Neural cell (in vitro differentiated cells): Measurements from ENCODE around the gene MARK3. TPM values are rescaled to one million over a fixed set of nuclear protein-coding genes. Genes with fewer than 3 reads are reported as not detected.

Experiments used
- H2AFZ ChIP-seq: fragments of 200-600, 300-800 bp; sonication (generic), shearing (Covaris generic); 2 replicates; pipeline ENCODE4 v1.6.0; 2014; ENCODE audit warnings: low read depth, mild to moderate bottlenecking, antibody characterized with exemption, low read length, moderate library complexity
- H3F3A ChIP-seq: fragments of 200-600 bp; shearing (Covaris generic); 2 replicates; pipeline ENCODE4 v1.6.1; 2016; ENCODE audit warnings: mild to moderate bottlenecking, moderate library complexity, mixed read lengths, antibody characterized with exemption, low read length; ENCODE audit not compliant: insufficient read depth, poor library complexity, severe bottlenecking
- H3K27ac ChIP-seq: fragments of 200-600, 300-800 bp; sonication (generic), shearing (Covaris generic); 2 replicates; pipeline ENCODE4 v1.5.1; 2014; ENCODE audit warnings: mild to moderate bottlenecking, low read length, moderate library complexity
- H3K27me3 ChIP-seq: fragments of 300-800, 200-600 bp; sonication (generic), shearing (Covaris generic); 2 replicates; pipeline ENCODE4 v1.6.0; 2014; ENCODE audit warnings: mild to moderate bottlenecking, low read depth, low read length, moderate library complexity; ENCODE audit not compliant: insufficient read depth
- H3K36me3 ChIP-seq: fragments of 300-800, 200-600 bp; sonication (generic), shearing (Covaris generic); 2 replicates; pipeline ENCODE4 v1.5.1; 2014; ENCODE audit warnings: mild to moderate bottlenecking, antibody characterized with exemption, low read length, moderate library complexity; ENCODE audit not compliant: insufficient read depth
- H3K4me2 ChIP-seq: fragments of 300-800, 200-600 bp; sonication (generic), shearing (Covaris generic); 2 replicates; pipeline ENCODE4 v1.6.0; 2014; ENCODE audit warnings: mild to moderate bottlenecking, low read length
- H3K4me3 ChIP-seq: fragments of 300-800, 200-600 bp; sonication (generic), shearing (Covaris generic); 2 replicates; pipeline ENCODE4 v1.5.1; 2014; ENCODE audit warnings: mild to moderate bottlenecking, low read length, moderate library complexity
- H3K79me2 ChIP-seq: fragments of 200-600 bp; shearing (Covaris generic); replicated peaks from 2 replicates; pipeline ENCODE4 v1.6.0; 2014; ENCODE audit warnings: mild to moderate bottlenecking, low read length, moderate library complexity; ENCODE audit not compliant: insufficient read depth
- H3K9ac ChIP-seq: fragments of 300-800, 200-600 bp; sonication (generic), shearing (Covaris generic); 2 replicates; pipeline ENCODE4 v1.6.1; 2016; ENCODE audit warnings: mild to moderate bottlenecking, low read length, mixed read lengths
- H3K9me2 ChIP-seq: fragments of 200-600 bp; shearing (Covaris generic); 2 replicates; pipeline ENCODE4 v1.6.1; 2016; ENCODE audit warnings: mild to moderate bottlenecking, low read length, mixed read lengths; ENCODE audit not compliant: insufficient read depth
- H3K9me3 ChIP-seq: fragments of 200-600, 300-800 bp; sonication (generic), shearing (Covaris generic); 2 replicates; pipeline ENCODE4 v1.6.1; 2016; ENCODE audit warnings: mild to moderate bottlenecking, mixed run types, low read length, moderate library complexity, mixed read lengths
- H4K20me1 ChIP-seq: fragments of 200-600 bp; shearing (Covaris generic); 2 replicates; pipeline ENCODE4 v1.6.1; 2016; ENCODE audit warnings: mild to moderate bottlenecking, mixed run types; ENCODE audit not compliant: insufficient read depth
- EP300 ChIP-seq: fragments of 450-650 bp; conservative IDR thresholded peaks from 2 replicates; pipeline ENCODE4 v1.6.1; 2014; ENCODE audit warnings: antibody characterized with exemption, mild to moderate bottlenecking, moderate library complexity; ENCODE audit not compliant: poor library complexity, severe bottlenecking
- EZH2 ChIP-seq: fragments of 200-600, 300-800 bp; shearing (Covaris generic), sonication (generic); IDR thresholded peaks from 2 replicates; pipeline ENCODE4 v1.6.1; 2014; ENCODE audit warnings: antibody characterized with exemption, low read length, borderline replicate concordance, mild to moderate bottlenecking; ENCODE audit not compliant: insufficient read depth, poor library complexity, severe bottlenecking
- MXI1 ChIP-seq: fragments of 450-650 bp; conservative IDR thresholded peaks from 2 replicates; pipeline ENCODE4 v1.6.1; 2014; ENCODE audit warnings: antibody characterized with exemption, mild to moderate bottlenecking; ENCODE audit not compliant: poor library complexity, severe bottlenecking
- POLR2AphosphoS5 ChIP-seq: IDR thresholded peaks from 2 replicates; pipeline ENCODE4 v1.6.1; 2012
- RAD21 ChIP-seq: fragments of 450-650 bp; conservative IDR thresholded peaks from 2 replicates; pipeline ENCODE4 v1.6.1; 2014; ENCODE audit warnings: antibody characterized with exemption, mild to moderate bottlenecking, moderate library complexity
- REST ChIP-seq: IDR thresholded peaks from 2 replicates; pipeline ENCODE4 v1.6.1; 2012; ENCODE audit warnings: borderline replicate concordance
- SMC3 ChIP-seq: fragments of 450-650 bp; conservative IDR thresholded peaks from 2 replicates; pipeline ENCODE4 v1.6.1; 2014; ENCODE audit warnings: antibody characterized with exemption, mild to moderate bottlenecking, moderate library complexity; ENCODE audit not compliant: poor library complexity
- TAF1 ChIP-seq: IDR thresholded peaks from 2 replicates; pipeline ENCODE4 v1.6.1; 2012; ENCODE audit warnings: low read depth
- polyA plus RNA-seq: library from polyadenylated mRNA; depleted of rRNA; stranded (reverse); fragments of >200 nt; gene quantifications from 2 replicates; pipeline ENCODE4 v1.2.3, GENCODE V29; 2014
- TF ChIP-seq, protein P1 (sequence below): fragments of 450-650 bp; IDR thresholded peaks from 2 replicates; pipeline ENCODE4 v1.5.1; 2014; ENCODE audit warnings: antibody characterized with exemption, mild to moderate bottlenecking, moderate library complexity; ENCODE audit not compliant: poor library complexity, severe bottlenecking

The MARK3 gene
- polyA plus RNA-seq, 1 donor from 2014 or later, result 158 TPM

- H3K4me2 ChIP-seq, result no peak overlapping the region
- H3K4me3 ChIP-seq, result no peak overlapping the region
- no peaks in the 10 kb centered on the region for H4K20me1 ChIP-seq
- peaks cover 41% of the 10 kb centered on the region for H3K36me3 ChIP-seq
- H3K79me2 ChIP-seq, result peaks cover 3% of the 10 kb centered on the region
- H2AFZ ChIP-seq, result no peak overlapping the region
- H3K27me3 ChIP-seq, result no peaks in the 10 kb centered on the region
- no peak overlapping the region for H3K9ac ChIP-seq
- H3F3A ChIP-seq, result no peaks in the 10 kb centered on the region
- H3K9me3 ChIP-seq, result no peaks in the 10 kb centered on the region
- no peaks in the 10 kb centered on the region for H3K9me2 ChIP-seq
- H3K27ac ChIP-seq, result no peak overlapping the region
- no peak for TF ChIP-seq SMC3
Observed at GRCh38 chr14:103343164-103343879, 41.9 kb upstream of the MARK3 start.

DNA sequence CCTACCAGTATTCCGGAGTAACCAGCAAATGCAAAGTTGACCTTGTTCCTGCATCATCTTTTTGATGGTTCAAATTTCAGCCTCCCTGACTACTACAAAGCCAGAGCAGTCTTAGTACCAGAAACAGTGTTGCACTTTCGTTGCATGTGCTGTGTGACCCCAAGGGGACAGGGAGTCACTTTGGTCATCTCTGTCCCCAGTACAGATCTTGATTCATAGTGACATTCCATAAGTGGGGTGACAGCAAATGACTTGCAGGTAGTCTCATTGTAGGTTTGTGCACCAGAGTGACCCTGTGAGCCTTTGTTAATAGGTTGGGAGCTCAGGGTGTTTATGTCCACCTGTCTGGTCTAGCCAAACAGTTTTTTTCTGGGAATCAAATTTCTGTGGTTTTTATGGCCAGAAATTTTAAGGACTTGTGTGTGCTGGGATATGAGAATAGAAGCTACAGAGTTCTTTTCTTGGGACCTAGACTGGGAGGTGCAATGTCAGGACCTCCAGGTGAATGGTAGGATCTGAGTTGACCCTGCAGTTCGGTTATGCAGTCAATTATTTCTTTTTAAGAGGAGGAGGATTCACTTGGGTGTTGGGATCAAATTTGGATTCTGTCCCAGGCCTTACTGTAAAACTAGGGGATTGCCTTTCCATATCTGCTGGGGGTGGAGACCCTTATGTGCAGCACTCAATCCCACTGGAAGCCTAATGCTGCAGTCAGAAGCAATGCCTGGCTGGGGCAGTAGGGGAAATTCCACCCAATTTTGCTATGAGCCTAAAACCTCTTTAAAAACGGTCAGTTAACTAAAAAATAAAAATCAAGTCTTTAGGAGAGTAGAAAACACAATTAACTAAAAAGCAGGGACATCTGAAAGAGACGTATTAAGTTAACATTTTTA lies 41.1 kb upstream of the MARK3 start:
- Histone ChIP-seq H2AFZ (no peak overlapping the region), H3K27me3 (no peaks in the 10 kb centered on the region), H3K36me3 (peaks cover 32% of the 10 kb centered on the region), H3K9me3 (no peaks in the 10 kb centered on the region), H3K4me3 (no peak overlapping the region), H4K20me1 (no peaks in the 10 kb centered on the region), H3K27ac (no peak overlapping the region), H3F3A (no peaks in the 10 kb centered on the region), H3K4me2 (no peak overlapping the region), H3K9ac (no peak overlapping the region), H3K9me2 (no peaks in the 10 kb centered on the region), H3K79me2 (no peaks in the 10 kb centered on the region)
- TF ChIP-seq RAD21 (no peak), MXI1 (no peak), EZH2 (no peak), REST (no peak), SMC3 (no peak), TAF1 (no peak), EP300 (no peak), POLR2AphosphoS5 (no peak)
- TF ChIP-seq, protein P1, sequence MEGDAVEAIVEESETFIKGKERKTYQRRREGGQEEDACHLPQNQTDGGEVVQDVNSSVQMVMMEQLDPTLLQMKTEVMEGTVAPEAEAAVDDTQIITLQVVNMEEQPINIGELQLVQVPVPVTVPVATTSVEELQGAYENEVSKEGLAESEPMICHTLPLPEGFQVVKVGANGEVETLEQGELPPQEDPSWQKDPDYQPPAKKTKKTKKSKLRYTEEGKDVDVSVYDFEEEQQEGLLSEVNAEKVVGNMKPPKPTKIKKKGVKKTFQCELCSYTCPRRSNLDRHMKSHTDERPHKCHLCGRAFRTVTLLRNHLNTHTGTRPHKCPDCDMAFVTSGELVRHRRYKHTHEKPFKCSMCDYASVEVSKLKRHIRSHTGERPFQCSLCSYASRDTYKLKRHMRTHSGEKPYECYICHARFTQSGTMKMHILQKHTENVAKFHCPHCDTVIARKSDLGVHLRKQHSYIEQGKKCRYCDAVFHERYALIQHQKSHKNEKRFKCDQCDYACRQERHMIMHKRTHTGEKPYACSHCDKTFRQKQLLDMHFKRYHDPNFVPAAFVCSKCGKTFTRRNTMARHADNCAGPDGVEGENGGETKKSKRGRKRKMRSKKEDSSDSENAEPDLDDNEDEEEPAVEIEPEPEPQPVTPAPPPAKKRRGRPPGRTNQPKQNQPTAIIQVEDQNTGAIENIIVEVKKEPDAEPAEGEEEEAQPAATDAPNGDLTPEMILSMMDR, result no peak
